ENCODE data around the gene KLK15. TPM values are rescaled to one million over a fixed set of nuclear protein-coding genes. Genes with fewer than 3 reads are reported as not detected.

The KLK15 gene
- total and polyA plus RNA-seq, 2 of the 13 experiments (the other 11 are each of a cell fraction or from before 2014, with no cell fraction given), result not detected

DNA sequence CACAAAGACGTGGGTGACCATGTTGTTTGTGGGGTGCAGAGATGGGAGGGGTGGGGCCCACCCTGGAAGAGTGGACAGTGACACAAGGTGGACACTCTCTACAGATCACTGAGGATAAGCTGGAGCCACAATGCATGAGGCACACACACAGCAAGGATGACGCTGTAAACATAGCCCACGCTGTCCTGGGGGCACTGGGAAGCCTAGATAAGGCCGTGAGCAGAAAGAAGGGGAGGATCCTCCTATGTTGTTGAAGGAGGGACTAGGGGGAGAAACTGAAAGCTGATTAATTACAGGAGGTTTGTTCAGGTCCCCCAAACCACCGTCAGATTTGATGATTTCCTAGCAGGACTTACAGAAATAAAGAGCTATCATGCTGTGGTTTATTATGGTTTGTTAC is 45.5 kb upstream of the KLK15 start:
- POLR2A ChIA-PET, result no interaction called here
- H3K4me2 ChIP-seq (ENCODE audit: low read depth, low read length), result no peak overlapping the region
- FAIRE-seq (no peak), DNase-seq (ENCODE audit: low spot score) (no peak), ATAC-seq (no peak)
- no peaks in the 10 kb centered on the region for H3K36me3 ChIP-seq (replicated peaks in 1 of 2; ENCODE audit: control insufficient read depth in 1 of 2, insufficient read depth in 2 of 2, low read length in 2 of 2)
- H3K9ac ChIP-seq (ENCODE audit: insufficient read depth, low read depth, low read length), result no peak overlapping the region
- no peaks in the 10 kb centered on the region for H3K79me2 ChIP-seq (ENCODE audit: insufficient read depth, low read length)
- intact Hi-C loops (cut with micrococcal nuclease; ENCODE audit: unreplicated experiment) (no loop called here), in situ Hi-C loops (cut with HindIII; ENCODE audit: extremely low pct_ligation_motif_present, low pct_unique_long_range_greater_than_20kb) (no loop called here)
- no peak overlapping the region for H2AFZ ChIP-seq (ENCODE audit: low read length)
- H3K4me1 ChIP-seq (ENCODE audit: insufficient read depth, low read length), result no peaks in the 10 kb centered on the region
- no peaks in the 10 kb centered on the region for H4K20me1 ChIP-seq (ENCODE audit: insufficient read depth, low read length)
- CTCF ChIA-PET (ENCODE audit: low intra/inter-chr PET ratio, low total read pairs), result no interaction called here
- WGBS (ENCODE audit: low lambda C conversion rate), result 0% methylated on average over 5 of the region's 5 CpGs
- H3K9me3 ChIP-seq (ENCODE audit: low read length), result no peaks in the 10 kb centered on the region
- no TSS peak for BruUV-seq (replicated peaks)
- peaks cover 7 to 30% of the 10 kb centered on the region in 2 experiments; a peak in 4 of 5 replicates for H3K27me3 ChIP-seq (ENCODE audit: control insufficient read depth in 1 of 2, insufficient read depth in 2 of 2, low read length in 2 of 2)
- no peak overlapping the region for H3K27ac ChIP-seq (ENCODE audit: extremely low read length, insufficient read depth, low read length)
- no peak overlapping the region for H3K4me3 ChIP-seq (replicated peaks in 1 of 3; ENCODE audit: insufficient read depth in 1 of 3, low read depth in 2 of 3, low read length in 3 of 3)
- TF ChIP-seq, protein P1, sequence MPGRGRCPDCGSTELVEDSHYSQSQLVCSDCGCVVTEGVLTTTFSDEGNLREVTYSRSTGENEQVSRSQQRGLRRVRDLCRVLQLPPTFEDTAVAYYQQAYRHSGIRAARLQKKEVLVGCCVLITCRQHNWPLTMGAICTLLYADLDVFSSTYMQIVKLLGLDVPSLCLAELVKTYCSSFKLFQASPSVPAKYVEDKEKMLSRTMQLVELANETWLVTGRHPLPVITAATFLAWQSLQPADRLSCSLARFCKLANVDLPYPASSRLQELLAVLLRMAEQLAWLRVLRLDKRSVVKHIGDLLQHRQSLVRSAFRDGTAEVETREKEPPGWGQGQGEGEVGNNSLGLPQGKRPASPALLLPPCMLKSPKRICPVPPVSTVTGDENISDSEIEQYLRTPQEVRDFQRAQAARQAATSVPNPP (CRISPR knock-in tag; IDR thresholded peaks at IDR 0.05), result no peak
- TF ChIP-seq ZBTB1 (CRISPR knock-in tag; IDR thresholded peaks at IDR 0.05; ENCODE audit: borderline replicate concordance), result no peak
- no peak for TF ChIP-seq FUBP1 (CRISPR knock-in tag; IDR thresholded peaks at IDR 0.05; ENCODE audit: borderline replicate concordance)
- no peak for TF ChIP-seq ZBTB46 (CRISPR knock-in tag; IDR thresholded peaks at IDR 0.05; ENCODE audit: borderline replicate concordance)
- TF ChIP-seq, protein P2, sequence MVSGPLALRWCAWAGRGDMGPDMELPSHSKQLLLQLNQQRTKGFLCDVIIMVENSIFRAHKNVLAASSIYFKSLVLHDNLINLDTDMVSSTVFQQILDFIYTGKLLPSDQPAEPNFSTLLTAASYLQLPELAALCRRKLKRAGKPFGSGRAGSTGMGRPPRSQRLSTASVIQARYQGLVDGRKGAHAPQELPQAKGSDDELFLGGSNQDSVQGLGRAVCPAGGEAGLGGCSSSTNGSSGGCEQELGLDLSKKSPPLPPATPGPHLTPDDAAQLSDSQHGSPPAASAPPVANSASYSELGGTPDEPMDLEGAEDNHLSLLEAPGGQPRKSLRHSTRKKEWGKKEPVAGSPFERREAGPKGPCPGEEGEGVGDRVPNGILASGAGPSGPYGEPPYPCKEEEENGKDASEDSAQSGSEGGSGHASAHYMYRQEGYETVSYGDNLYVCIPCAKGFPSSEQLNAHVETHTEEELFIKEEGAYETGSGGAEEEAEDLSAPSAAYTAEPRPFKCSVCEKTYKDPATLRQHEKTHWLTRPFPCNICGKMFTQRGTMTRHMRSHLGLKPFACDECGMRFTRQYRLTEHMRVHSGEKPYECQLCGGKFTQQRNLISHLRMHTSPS (CRISPR knock-in tag; IDR thresholded peaks at IDR 0.05; ENCODE audit: low read depth), result no peak
- no peak for TF ChIP-seq EHMT2 (IDR thresholded peaks at IDR 0.05; ENCODE audit: borderline replicate concordance, low read depth, low read length)
- TF ChIP-seq CHCHD3 (CRISPR knock-in tag; IDR thresholded peaks at IDR 0.05), result no peak
- no peak for TF ChIP-seq KMT2A (CRISPR knock-in tag; IDR thresholded peaks at IDR 0.05)
- TF ChIP-seq, protein P3, sequence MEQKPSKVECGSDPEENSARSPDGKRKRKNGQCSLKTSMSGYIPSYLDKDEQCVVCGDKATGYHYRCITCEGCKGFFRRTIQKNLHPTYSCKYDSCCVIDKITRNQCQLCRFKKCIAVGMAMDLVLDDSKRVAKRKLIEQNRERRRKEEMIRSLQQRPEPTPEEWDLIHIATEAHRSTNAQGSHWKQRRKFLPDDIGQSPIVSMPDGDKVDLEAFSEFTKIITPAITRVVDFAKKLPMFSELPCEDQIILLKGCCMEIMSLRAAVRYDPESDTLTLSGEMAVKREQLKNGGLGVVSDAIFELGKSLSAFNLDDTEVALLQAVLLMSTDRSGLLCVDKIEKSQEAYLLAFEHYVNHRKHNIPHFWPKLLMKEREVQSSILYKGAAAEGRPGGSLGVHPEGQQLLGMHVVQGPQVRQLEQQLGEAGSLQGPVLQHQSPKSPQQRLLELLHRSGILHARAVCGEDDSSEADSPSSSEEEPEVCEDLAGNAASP (CRISPR knock-in tag; IDR thresholded peaks at IDR 0.05; ENCODE audit: borderline replicate concordance), result no peak
- no peak for TF ChIP-seq HHEX (CRISPR knock-in tag; IDR thresholded peaks at IDR 0.05)
- TF ChIP-seq PLRG1 (conservative IDR thresholded peaks at IDR 0.05), result no peak
- TF ChIP-seq SMYD3 (CRISPR knock-in tag; IDR thresholded peaks at IDR 0.05), result no peak
- no peak for TF ChIP-seq ZNF704 (CRISPR knock-in tag; IDR thresholded peaks at IDR 0.05; ENCODE audit: borderline replicate concordance)
